Upper lobe of left lung (tissue), 4 donors: ENCODE data around the gene GIPC1.

Experiments used
- EP300 ChIP-seq, 4 donors: sonication (generic); formaldehyde crosslinking; IDR thresholded peaks; one replicate each; pipeline ENCODE4 v1.5.1; 2017; ENCODE audit warnings: antibody characterized with exemption in 4 of 4, control low read depth in 2 of 4
- POLR2A ChIP-seq, 4 donors: fragments of 450-650 bp; IDR thresholded peaks; one replicate each; pipeline ENCODE4 v1.5.1; 2016 to 2017; ENCODE audit warnings: antibody characterized with exemption in 4 of 4, mild to moderate bottlenecking in 2 of 4
- POLR2AphosphoS5 ChIP-seq, 2 donors: sonication (generic); formaldehyde crosslinking; IDR thresholded peaks; one replicate each; pipeline ENCODE4 v1.5.1; 2017; ENCODE audit warnings: antibody characterized with exemption in 2 of 2
- TF ChIP-seq, protein P1 (sequence below), 6 experiments: fragments of 450-650 bp in 4 of 6; fragments of 200-600 bp in 2 of 6; sonication (generic) in 2 of 6; IDR thresholded peaks; one replicate each; pipeline ENCODE4 v1.5.1; 2016 to 2019; ENCODE audit warnings: antibody characterized with exemption in 6 of 6

DNA sequence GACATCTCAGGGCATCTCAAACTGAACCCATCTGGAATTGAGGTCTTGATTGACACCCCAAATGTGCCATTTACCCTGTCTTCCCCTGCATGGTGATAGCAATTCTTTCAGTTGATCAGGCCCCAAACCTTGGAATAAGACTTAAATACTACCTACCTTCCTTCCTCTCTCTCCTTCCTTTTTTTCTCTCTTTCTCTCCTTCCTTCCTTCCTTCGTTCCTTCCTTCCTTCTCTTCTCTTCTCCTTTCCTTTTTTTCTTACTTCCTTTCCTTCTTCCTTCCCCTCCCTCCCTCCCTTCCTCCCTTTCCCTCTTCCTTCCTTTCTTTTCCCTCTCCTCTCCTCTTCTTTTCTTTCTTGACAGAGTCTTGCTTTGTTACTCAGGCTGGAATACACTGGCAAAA is 7.4 kb upstream of the GIPC1 start:
- TF ChIP-seq, protein P1, sequence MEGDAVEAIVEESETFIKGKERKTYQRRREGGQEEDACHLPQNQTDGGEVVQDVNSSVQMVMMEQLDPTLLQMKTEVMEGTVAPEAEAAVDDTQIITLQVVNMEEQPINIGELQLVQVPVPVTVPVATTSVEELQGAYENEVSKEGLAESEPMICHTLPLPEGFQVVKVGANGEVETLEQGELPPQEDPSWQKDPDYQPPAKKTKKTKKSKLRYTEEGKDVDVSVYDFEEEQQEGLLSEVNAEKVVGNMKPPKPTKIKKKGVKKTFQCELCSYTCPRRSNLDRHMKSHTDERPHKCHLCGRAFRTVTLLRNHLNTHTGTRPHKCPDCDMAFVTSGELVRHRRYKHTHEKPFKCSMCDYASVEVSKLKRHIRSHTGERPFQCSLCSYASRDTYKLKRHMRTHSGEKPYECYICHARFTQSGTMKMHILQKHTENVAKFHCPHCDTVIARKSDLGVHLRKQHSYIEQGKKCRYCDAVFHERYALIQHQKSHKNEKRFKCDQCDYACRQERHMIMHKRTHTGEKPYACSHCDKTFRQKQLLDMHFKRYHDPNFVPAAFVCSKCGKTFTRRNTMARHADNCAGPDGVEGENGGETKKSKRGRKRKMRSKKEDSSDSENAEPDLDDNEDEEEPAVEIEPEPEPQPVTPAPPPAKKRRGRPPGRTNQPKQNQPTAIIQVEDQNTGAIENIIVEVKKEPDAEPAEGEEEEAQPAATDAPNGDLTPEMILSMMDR (IDR thresholded peaks at IDR 0.05) = no peak
- TF ChIP-seq POLR2AphosphoS5 (IDR thresholded peaks at IDR 0.05) (no peak), POLR2A (IDR thresholded peaks at IDR 0.05) (no peak), EP300 (IDR thresholded peaks at IDR 0.05) (no peak)
